Endodermal cell (in vitro differentiated cells): ENCODE measurements around the gene RAPH1. TPM values are rescaled to one million over a fixed set of nuclear protein-coding genes. Genes with fewer than 3 reads are reported as not detected.
"Not testable (repeated sequence)": the region's sequence is repeated elsewhere in the genome, so short reads cannot be mapped to it uniquely, and the experiment has no call there.

Experiments
- DNase-seq: peaks from one replicate; pipeline ENCODE4 v3.0.0-alpha.2; 2017
- H3K27ac ChIP-seq: 2 replicates; pipeline ENCODE4 v1.5.1; 2013; ENCODE audit warnings: mild to moderate bottlenecking, low read depth, low read length, moderate library complexity
- H3K27me3 ChIP-seq: 2 replicates; pipeline ENCODE4 v1.6.1; 2013; ENCODE audit warnings: mild to moderate bottlenecking, low read length, moderate library complexity; ENCODE audit not compliant: insufficient read depth, control insufficient read depth, poor library complexity, severe bottlenecking
- H3K36me3 ChIP-seq: 2 replicates; pipeline ENCODE4 v1.7.0; 2013; ENCODE audit warnings: mild to moderate bottlenecking, low read length, moderate library complexity; ENCODE audit not compliant: control insufficient read depth, insufficient read depth
- H3K4me1 ChIP-seq: one replicate; pipeline ENCODE4 v1.7.0; 2013; ENCODE audit warnings: low read length; ENCODE audit not compliant: control insufficient read depth, insufficient read depth
- H3K4me3 ChIP-seq: 2 replicates; pipeline ENCODE4 v1.5.1; 2013; ENCODE audit warnings: mild to moderate bottlenecking, low read length, moderate library complexity
- H3K9ac ChIP-seq: 2 replicates; pipeline ENCODE4 v1.6.1; 2013; ENCODE audit warnings: mild to moderate bottlenecking, low read length, moderate library complexity; ENCODE audit not compliant: poor library complexity, severe bottlenecking; ENCODE audit errors: extremely low read depth
- H3K9me3 ChIP-seq: 2 replicates; pipeline ENCODE4 v1.6.1; 2013; ENCODE audit warnings: mild to moderate bottlenecking, low read length, moderate library complexity; ENCODE audit not compliant: control insufficient read depth
- H3K27ac Mint-ChIP-seq: 2 replicates; pipeline ENCODE4 v1.8.0; 2020; ENCODE audit warnings: mixed read lengths
- H3K27me3 Mint-ChIP-seq: 2 replicates; pipeline ENCODE4 v1.8.0; 2021; ENCODE audit warnings: mild to moderate bottlenecking, mixed read lengths; ENCODE audit not compliant: insufficient read depth
- H3K36me3 Mint-ChIP-seq: 2 replicates; pipeline ENCODE4 v1.8.0; 2020; ENCODE audit warnings: low read depth, mixed read lengths
- H3K4me1 Mint-ChIP-seq: 2 replicates; pipeline ENCODE4 v1.8.0; 2020; ENCODE audit warnings: mixed read lengths
- H3K4me3 Mint-ChIP-seq: 2 replicates; pipeline ENCODE4 v1.8.0; 2020; ENCODE audit warnings: mild to moderate bottlenecking, moderate library complexity, mixed read lengths
- H3K9me3 Mint-ChIP-seq: 2 replicates; pipeline ENCODE4 v1.8.0; 2020; ENCODE audit warnings: mild to moderate bottlenecking, mixed read lengths
- WGBS, 2 experiments: methylation state at CpG; one replicate each; pipeline versions ENCODE4 v1.1.5 to v1.1.7; 2013; ENCODE audit warnings: missing lambda C conversion rate in 2 of 2, mixed read lengths in 1 of 2; ENCODE audit not compliant: insufficient coverage in 1 of 2, insufficient read length in 1 of 2; 5-methylcytosine and 5-hydroxymethylcytosine counted together
- total RNA-seq, 2 donors: library from RNA; stranded (reverse); fragmentation: NEBNext Ultra II Directional in 1 of 2; extraction: Animal tissue kit (Norgen Biotek cat#: 25700) in 1 of 2; gene quantifications; 2 replicates in 1 of 2; 3 replicates in 1 of 2; pipeline ENCODE4 v1.2.1, GENCODE V29; 2021
- TF ChIP-seq, protein P1 (sequence below): fragments of 200-600 bp; sonication (generic); conservative IDR thresholded peaks from 2 replicates; pipeline ENCODE4 v1.5.0; 2021; ENCODE audit warnings: antibody characterized with exemption, mild to moderate bottlenecking

The RAPH1 gene
- total RNA-seq, 2 donors from 2014 or later, result 23.5 to 24.6 TPM

DNA sequence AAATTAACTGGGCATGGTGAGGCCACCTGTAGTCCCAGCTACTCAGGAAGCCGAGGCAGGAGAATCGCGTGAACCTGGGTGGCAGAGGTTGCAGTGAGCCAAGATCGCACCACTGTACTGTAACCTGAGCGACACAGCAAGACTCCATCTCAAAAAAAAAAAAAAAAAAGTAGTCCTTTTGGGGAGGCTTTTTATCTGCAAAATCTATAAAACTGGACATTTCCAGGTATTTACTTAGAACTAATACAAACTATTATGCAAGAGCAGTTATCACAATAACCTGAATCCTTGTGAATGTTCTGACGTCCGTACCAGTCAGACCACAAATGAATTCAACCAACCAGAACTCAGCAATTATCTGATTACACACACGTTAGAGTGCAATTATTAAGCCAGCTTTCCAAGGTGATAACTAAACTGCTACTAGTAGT, 8.8 kb upstream of the RAPH1 start:
- 94 to 100% methylated on average over 3 to 8 of the region's 8 CpGs for WGBS, 2 experiments
- no peak overlapping the region for H3K9ac ChIP-seq
- TF ChIP-seq, protein P1, sequence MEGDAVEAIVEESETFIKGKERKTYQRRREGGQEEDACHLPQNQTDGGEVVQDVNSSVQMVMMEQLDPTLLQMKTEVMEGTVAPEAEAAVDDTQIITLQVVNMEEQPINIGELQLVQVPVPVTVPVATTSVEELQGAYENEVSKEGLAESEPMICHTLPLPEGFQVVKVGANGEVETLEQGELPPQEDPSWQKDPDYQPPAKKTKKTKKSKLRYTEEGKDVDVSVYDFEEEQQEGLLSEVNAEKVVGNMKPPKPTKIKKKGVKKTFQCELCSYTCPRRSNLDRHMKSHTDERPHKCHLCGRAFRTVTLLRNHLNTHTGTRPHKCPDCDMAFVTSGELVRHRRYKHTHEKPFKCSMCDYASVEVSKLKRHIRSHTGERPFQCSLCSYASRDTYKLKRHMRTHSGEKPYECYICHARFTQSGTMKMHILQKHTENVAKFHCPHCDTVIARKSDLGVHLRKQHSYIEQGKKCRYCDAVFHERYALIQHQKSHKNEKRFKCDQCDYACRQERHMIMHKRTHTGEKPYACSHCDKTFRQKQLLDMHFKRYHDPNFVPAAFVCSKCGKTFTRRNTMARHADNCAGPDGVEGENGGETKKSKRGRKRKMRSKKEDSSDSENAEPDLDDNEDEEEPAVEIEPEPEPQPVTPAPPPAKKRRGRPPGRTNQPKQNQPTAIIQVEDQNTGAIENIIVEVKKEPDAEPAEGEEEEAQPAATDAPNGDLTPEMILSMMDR, result no peak
- H3K36me3 ChIP-seq, result no peaks in the 10 kb centered on the region
- no peak overlapping the region for H3K27ac ChIP-seq
- DNase-seq, result no peak
- no peaks in the 10 kb centered on the region for H3K9me3 ChIP-seq
- H3K9me3 Mint-ChIP-seq, result no peaks in the 10 kb centered on the region
- H3K27me3 ChIP-seq, result no peaks in the 10 kb centered on the region
- no peak overlapping the region for H3K4me3 ChIP-seq
- H3K27me3 Mint-ChIP-seq, result no peaks in the 10 kb centered on the region
- no peak overlapping the region for H3K4me3 Mint-ChIP-seq
- H3K27ac Mint-ChIP-seq, result no peak overlapping the region
- no peaks in the 10 kb centered on the region for H3K4me1 Mint-ChIP-seq
- H3K36me3 Mint-ChIP-seq, result no peaks in the 10 kb centered on the region
- no peaks in the 10 kb centered on the region for H3K4me1 ChIP-seq

DNA sequence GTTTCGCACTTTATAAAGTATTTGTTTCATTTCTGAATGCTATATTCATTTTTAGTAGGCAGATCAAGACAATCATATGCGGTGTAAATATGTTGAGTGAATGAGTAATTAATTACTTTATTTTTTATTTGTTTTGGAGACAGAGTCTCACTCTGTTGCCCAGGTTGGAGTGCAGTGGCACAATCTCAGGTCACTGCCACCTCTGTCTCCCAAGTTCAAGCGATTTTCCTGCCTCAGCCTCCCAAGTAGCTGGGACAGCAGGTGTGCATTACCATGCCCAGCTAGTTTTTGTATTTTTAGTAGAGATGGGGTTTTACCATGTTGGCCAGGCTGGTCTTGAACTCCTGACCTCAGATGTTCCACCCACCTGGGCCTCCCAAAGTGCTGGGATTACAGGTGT, 5.5 kb upstream of the RAPH1 start:
- H3K27ac ChIP-seq, H3K36me3 Mint-ChIP-seq, H3K4me1 Mint-ChIP-seq, H3K27me3 Mint-ChIP-seq, H3K4me3 Mint-ChIP-seq, H3K9ac ChIP-seq, H3K27me3 ChIP-seq, H3K36me3 ChIP-seq, H3K4me3 ChIP-seq, H3K27ac Mint-ChIP-seq, H3K4me1 ChIP-seq, DNase-seq, H3K9me3 Mint-ChIP-seq, H3K9me3 ChIP-seq: not testable (repeated sequence)
- WGBS, 2 experiments, result 83 to 88% methylated on average over 2 of the region's 3 CpGs

DNA sequence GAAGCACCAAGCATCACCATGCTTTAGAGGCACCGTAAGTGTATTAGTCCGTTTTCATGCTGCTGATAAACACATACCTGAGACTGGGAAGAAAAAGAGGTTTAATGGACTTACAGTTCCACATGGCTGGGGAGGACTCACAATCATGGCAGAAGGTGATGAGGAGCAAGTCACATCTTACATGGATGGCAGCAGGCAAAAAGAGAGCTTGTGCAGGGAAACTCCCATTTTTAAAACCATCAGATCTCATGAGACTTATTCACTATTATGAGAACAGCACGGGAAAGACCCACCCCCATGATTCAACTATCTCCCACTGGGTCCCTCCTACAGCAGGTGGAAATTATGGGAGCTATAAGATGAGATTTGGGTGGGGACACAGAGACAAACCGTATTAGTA, 3.1 kb upstream of the RAPH1 start:
- not testable (repeated sequence) for H3K27ac ChIP-seq, H3K4me3 ChIP-seq, H3K36me3 Mint-ChIP-seq, H3K9ac ChIP-seq, H3K4me1 ChIP-seq, H3K4me3 Mint-ChIP-seq, DNase-seq, H3K9me3 ChIP-seq, H3K27me3 ChIP-seq, H3K36me3 ChIP-seq, H3K9me3 Mint-ChIP-seq, H3K27me3 Mint-ChIP-seq, H3K27ac Mint-ChIP-seq
- whole genome bisulfite sequencing, 2 experiments, result 90 to 97% methylated on average over 3 to 4 of the region's 4 CpGs
- H3K4me1 Mint-ChIP-seq, result peaks cover 13% of the 10 kb centered on the region

DNA sequence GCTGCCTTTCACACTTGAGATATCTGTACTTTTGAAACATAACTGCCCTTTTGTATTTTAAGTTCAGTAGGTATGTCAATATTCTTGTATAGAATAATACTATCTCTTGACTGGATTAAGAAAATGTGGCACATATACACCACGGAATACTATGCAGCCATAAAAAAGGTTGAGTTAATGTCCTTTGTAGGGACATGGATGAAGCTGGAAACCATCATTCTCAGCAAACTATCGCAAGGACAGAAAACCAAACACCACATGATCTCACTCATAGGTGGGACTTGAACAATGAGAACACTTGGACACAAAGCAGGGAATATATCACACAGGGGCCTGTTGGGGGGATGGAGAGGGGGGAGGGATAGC, 1.5 kb upstream of the RAPH1 start:
- peaks cover 19% of the 10 kb centered on the region for H3K4me1 Mint-ChIP-seq
- H3K27me3 Mint-ChIP-seq, H3K4me1 ChIP-seq, H3K36me3 Mint-ChIP-seq, H3K27me3 ChIP-seq, H3K27ac ChIP-seq, H3K9ac ChIP-seq, H3K9me3 ChIP-seq, H3K4me3 ChIP-seq, H3K36me3 ChIP-seq, DNase-seq, H3K27ac Mint-ChIP-seq, H3K9me3 Mint-ChIP-seq, H3K4me3 Mint-ChIP-seq: not testable (repeated sequence)
- WGBS, 2 experiments, result 95% methylated on average over 2 of the region's 2 CpGs; no CpG with 5 or more reads in 1 of the 2 experiments
